Stimulated activated CD4-positive, alpha-beta T cell treated with anti-CD3 and anti-CD28 coated beads, Interleukin-15, amount 100 ng/mL, for 24 hours (primary cell): ENCODE results near the gene GM2A.
"Not testable (repeated sequence)": the region's sequence is repeated elsewhere in the genome, so short reads cannot be mapped to it uniquely, and the experiment has no call there.

Experiments
- DNase-seq: peaks from one replicate; pipeline ENCODE4 v3.0.0-alpha.2; 2020

GM2A gene

DNA sequence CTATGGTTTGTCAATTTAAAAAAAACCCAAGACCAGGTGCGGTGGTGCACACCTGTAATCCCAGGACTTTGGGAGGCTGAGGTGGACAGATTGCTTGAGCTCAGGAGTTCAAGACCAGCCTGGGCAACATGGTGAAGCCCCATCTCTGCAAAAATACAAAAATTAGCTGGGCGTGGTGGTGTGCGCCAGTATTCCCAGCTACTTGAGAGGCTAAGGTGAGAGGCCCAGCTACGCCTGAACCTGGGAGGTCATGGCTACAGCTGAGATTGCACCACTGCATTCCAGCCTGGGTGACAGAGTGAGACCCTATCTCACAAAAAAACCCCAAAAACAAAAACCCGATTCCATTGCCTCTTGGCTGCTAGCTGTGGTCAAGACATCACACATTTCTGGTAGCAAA is 2.0 kb downstream of the GM2A start:
- not testable (repeated sequence) for DNase-seq

- no peak for DNase-seq
Observed at GRCh38 chr5:151255621-151256286, 2.8 kb downstream of the GM2A start.

GRCh38 chr5:151257731-151258181 is 4.8 kb downstream of the GM2A start:
- DNase-seq, result no peak

- no peak for DNase-seq
Observed at GRCh38 chr5:151258201-151258611, 5.2 kb downstream of the GM2A start.

DNA sequence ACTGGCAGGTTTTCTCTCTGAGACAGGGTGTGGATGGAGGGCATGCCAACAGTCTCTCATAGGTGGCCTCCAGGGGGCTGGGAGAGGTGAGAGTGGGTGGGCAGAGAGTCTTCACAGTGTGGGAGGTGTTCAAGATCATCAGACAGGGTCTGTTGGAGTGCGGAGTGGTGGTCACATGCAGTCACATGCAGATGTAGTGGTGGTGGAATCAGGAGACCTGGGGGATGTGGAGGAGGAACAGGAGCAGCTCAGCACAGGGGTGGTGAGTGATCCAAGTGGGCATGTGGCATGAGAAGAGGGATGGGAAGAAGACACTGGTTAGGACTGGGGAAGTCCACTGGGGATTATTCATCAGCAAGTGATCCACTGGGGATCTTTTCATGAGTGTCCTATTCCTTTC is 5.8 kb downstream of the GM2A start:
- no peak for DNase-seq

DNA sequence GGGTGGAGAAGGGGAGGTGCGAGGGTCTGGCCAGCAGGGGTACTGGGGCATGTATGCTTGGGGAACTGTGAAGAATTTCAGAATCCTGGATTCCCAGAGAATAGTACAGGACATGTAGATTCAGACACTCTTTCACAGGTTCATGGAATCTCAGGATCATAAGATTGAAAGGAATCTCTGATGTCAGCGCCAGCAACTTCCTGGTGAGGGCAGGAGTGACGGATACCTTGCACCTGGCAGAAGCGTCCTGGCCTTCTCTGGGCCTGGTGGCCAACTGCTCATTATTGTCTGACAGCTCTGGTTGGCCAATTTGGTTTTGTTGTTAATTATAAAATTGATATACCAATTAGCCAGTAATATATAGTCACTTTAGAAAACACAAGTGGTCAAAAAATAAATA is 6.9 kb downstream of the GM2A start:
- no peak for DNase-seq

- no peak for DNase-seq
Observed at GRCh38 chr5:151262532-151262931, 9.5 kb downstream of the GM2A start.

- peak; percentile 35 for DNase-seq
Observed at GRCh38 chr5:151264113-151264512, 11.1 kb downstream of the GM2A start.

DNA sequence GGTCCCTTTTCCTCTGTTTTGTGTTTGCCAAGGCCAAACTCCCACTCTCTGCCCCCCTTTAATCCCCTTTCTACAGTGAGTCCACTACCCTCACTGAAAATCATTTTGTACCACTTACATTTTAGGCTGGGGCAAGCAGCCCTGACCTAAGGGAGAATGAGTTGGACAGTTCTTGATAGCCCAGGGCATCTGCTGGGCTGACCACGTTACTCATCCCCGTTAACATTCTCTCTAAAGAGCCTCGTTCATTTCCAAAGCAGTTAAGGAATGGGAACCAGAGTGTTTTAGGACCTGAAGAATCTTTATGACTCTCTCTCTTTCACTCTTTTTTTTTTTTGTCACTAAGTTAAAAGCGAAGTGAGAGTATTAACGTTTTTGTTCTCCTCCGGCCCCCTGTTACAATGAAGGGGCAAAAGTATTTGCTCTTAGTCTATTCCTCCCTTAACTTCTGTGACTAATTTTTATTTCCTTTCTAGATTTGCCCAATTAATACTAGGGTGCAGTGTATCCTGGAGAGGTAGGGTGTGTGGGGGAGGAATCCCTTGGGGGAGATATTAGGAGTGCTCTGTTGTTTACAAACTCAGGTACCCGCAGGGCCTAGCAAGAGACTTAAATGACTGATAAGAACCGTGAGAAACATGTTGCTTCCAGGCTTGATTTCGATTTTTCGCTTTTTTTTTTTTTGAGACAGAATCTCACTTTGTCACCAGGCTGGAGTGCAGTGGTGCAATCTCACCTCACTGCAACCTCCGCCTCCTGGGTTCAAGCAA is 14.7 kb downstream of the GM2A start:
- no peak for DNase-seq

GRCh38 chr5:151270599-151270998 is 17.6 kb downstream of the GM2A start:
- DNase-seq, result no peak

GRCh38 chr5:151271336-151271735 is 18.4 kb downstream of the GM2A start:
- DNase-seq, result no peak

- no peak for DNase-seq
Observed at GRCh38 chr5:151274666-151275065, 21.7 kb downstream of the GM2A start.

DNA sequence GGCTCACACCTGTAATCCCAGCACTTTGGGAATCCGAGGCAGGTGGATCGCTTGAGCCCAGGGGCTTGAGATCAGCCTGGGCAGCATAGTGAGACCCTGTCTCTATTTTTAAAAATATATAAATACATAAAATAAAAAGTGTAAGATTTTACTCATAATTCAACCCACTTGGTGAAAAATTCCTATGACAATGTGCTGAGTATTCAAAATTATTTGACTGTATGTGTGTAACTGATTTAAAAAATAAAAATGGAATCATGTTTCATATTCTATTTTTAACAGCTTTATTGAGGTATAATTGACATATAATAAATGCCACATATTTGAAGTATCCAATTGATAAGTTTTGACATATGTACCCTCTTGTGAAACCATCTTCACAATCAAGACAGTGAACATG is 22.8 kb downstream of the GM2A start:
- DNase-seq, result no peak

GRCh38 chr5:151278845-151279244 is 25.9 kb downstream of the GM2A start:
- no peak for DNase-seq

- DNase-seq, result no peak
Observed at GRCh38 chr5:151280443-151280842, 27.5 kb downstream of the GM2A start.

GRCh38 chr5:151281001-151281639 is 28.1 kb downstream of the GM2A start:
- DNase-seq, result no peak

DNA sequence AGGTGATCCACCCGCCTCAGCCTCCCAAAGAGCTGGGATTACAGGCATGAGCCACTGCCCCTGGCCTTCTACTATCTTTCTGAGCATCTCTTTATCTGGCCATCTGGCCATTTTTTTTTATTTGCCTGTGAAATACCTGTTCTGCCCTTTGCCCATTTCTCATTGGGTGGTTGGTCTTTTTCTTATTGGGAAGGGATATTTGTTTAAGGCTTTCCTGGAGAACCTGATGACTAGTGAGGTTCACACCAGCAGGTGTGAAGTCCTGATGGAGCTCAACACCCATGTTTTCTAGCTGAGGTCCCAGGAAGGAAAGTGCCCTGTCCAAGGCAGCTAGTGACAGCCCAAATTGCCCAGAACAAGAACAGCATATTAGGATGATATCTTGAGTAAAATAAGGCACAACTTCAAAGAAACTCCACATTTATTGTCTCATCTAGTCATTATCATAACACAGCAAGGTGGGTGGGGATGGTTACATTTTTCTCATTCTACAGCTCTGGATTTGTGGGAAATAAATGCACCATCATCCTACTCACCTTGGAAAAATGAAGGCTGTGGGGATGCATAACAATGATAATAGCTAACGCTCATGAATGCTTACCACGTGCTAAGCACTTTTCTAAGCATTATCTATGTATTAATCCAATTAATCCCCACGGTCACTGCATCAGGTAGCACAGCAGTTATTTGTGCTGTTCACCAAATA is 30.3 kb downstream of the GM2A start:
- no peak for DNase-seq

DNA sequence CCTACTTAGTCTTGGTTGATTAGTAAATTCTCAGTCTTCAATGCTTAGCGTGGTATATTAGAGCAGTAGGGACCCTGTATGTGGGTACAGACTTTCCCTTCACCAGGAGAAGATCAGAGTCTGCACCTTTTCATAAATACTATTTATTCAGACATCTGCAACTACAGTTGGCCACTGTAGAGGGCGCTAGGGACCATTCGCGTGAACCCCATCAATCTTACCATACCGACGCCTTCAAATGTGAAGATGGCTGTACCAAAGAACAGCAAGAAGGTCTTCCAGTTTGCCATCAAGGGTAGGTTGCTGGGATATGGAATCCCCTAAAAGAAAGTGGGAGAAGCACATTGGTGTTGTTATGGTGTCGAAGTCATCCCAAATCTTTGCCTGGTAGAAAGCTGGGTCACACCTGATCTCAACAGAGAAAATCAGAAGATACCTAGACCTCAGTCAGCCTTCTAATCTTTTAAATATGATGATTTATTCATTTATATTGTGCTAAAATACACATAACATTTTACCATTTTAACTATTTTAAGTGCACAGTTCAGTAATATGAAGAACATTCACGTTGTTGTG is 31.5 kb downstream of the GM2A start:
- peak; percentile 6 for DNase-seq

- no peak for DNase-seq
Observed at GRCh38 chr5:151285683-151286082, 32.7 kb downstream of the GM2A start.

GRCh38 chr5:151286246-151286645 is 33.3 kb downstream of the GM2A start:
- DNase-seq, result no peak

DNA sequence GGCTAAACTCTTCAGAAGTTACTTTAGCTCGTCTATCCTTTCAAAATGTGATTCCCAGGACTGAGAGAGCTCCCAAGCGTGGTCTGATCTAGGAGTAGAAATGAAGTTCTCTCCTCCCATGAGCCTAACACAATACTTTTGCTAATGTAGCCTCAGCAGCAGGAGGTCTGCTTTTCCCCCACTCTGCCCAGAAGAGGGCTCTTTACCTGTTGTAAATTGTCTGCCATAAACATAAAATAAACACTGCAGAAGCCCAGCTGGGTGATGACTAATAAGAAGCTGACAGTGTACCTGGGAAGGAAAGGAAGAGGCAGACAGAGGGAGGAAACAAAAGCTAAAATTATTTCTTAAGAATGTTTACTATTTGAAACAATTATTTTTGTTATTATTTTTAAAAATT is 35.2 kb downstream of the GM2A start:
- no peak for DNase-seq

GRCh38 chr5:151293624-151294023 is 40.6 kb downstream of the GM2A start:
- no peak for DNase-seq

- no peak for DNase-seq
Observed at GRCh38 chr5:151295138-151295537, 42.2 kb downstream of the GM2A start.
